ENCODE measurements around the gene NGFR.

GRCh38 chr17:49510059-49510719 lies 15.1 kb downstream of the NGFR start:
- TF ChIP-seq POLR2AphosphoS5 (IDR thresholded peaks at IDR 0.05; ENCODE audit: borderline replicate concordance, low read depth, low read length) (no peak), EZH2 (IDR thresholded peaks at IDR 0.05) (no peak)
